Prostate gland (tissue), 2 donors: ENCODE results near the gene HSH2D.

ENCODE experiments used
- POLR2A ChIP-seq: fragments of 450-650 bp; IDR thresholded peaks from one replicate; pipeline ENCODE4 v1.6.1; 2016; ENCODE audit warnings: antibody characterized with exemption, mild to moderate bottlenecking
- POLR2AphosphoS5 ChIP-seq: sonication (generic); formaldehyde crosslinking; IDR thresholded peaks from one replicate; pipeline ENCODE4 v1.6.1; 2017; ENCODE audit warnings: antibody characterized with exemption
- TF ChIP-seq, protein P1 (sequence below), 4 experiments: fragments of 200-600 bp in 2 of 4; fragments of 450-650 bp in 2 of 4; sonication (generic) in 2 of 4; IDR thresholded peaks; 1 replicate in 3 of 4; 2 replicates in 1 of 4; pipeline ENCODE4 v1.5.1; 2016 to 2019; ENCODE audit warnings: antibody characterized with exemption in 4 of 4, mild to moderate bottlenecking in 2 of 4, moderate library complexity in 2 of 4

DNA sequence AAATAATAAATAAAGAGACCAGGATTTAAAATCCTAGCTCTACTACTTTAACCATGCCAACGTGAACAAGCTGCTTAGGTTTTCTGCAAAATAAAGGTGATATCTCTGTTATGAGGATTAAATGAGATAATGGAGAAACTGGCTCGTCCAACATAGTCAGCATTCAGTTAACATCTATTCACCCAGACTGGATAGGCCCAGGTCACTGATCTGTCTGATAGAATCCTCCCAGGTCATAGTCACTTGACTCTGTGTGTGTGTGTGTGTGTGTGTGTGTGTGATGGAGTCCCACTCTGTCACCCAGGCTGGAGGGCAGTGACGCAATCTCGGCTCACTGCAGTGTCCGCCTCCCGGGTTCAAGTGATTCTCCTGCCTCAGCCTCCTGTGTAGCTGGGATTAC lies 44.7 kb upstream of the HSH2D start:
- TF ChIP-seq, protein P1, sequence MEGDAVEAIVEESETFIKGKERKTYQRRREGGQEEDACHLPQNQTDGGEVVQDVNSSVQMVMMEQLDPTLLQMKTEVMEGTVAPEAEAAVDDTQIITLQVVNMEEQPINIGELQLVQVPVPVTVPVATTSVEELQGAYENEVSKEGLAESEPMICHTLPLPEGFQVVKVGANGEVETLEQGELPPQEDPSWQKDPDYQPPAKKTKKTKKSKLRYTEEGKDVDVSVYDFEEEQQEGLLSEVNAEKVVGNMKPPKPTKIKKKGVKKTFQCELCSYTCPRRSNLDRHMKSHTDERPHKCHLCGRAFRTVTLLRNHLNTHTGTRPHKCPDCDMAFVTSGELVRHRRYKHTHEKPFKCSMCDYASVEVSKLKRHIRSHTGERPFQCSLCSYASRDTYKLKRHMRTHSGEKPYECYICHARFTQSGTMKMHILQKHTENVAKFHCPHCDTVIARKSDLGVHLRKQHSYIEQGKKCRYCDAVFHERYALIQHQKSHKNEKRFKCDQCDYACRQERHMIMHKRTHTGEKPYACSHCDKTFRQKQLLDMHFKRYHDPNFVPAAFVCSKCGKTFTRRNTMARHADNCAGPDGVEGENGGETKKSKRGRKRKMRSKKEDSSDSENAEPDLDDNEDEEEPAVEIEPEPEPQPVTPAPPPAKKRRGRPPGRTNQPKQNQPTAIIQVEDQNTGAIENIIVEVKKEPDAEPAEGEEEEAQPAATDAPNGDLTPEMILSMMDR (IDR thresholded peaks at IDR 0.05): no peak
- TF ChIP-seq POLR2A: no peak
- no peak for TF ChIP-seq POLR2AphosphoS5
